Kidney (tissue), 14 donors: ENCODE data around the gene TENT4A. TPM values are rescaled to one million over a fixed set of nuclear protein-coding genes. Genes with fewer than 3 reads are reported as not detected.

Source experiments
- DNase-seq, 5 donors: peaks; one replicate each; pipeline ENCODE4 v3.0.0-alpha.2; 2013 to 2020
- FAIRE-seq: peaks from 2 replicates; lab custom pipeline; 2012; peaks lifted over from hg19 to GRCh38; lab: Jason Lieb, UNC
- H3K27ac ChIP-seq, 2 donors: one replicate each; pipeline ENCODE4 v1.7.0; 2013; ENCODE audit warnings: low read depth in 2 of 2, low read length in 2 of 2, inconsistent platforms in 1 of 2
- H3K27me3 ChIP-seq: one replicate; pipeline ENCODE4 v1.7.1; 2013; ENCODE audit warnings: low read length, inconsistent platforms; ENCODE audit not compliant: control insufficient read depth, insufficient read depth
- H3K36me3 ChIP-seq, 3 donors: one replicate each; pipeline versions ENCODE4 v1.7.0 to v1.7.1; 2013; ENCODE audit warnings: low read length in 3 of 3, control low read depth in 1 of 3, inconsistent platforms in 1 of 3; ENCODE audit not compliant: insufficient read depth in 3 of 3, control insufficient read depth in 2 of 3
- H3K4me1 ChIP-seq, 3 donors: one replicate each; pipeline versions ENCODE4 v1.7.0 to v1.7.1; 2013; ENCODE audit warnings: low read length in 3 of 3, inconsistent platforms in 1 of 3, low read depth in 1 of 3; ENCODE audit not compliant: control insufficient read depth in 2 of 3, insufficient read depth in 2 of 3
- H3K4me3 ChIP-seq, 3 donors: one replicate each; pipeline versions ENCODE4 v1.7.0 to v1.8.1; 2013; ENCODE audit warnings: low read length in 3 of 3, control low read depth in 1 of 3, inconsistent platforms in 1 of 3
- H3K9ac ChIP-seq, 3 donors: one replicate each; pipeline versions ENCODE4 v1.7.0 to v1.7.1; 2013; ENCODE audit warnings: low read length in 3 of 3, control low read depth in 1 of 3, inconsistent platforms in 1 of 3
- H3K9me3 ChIP-seq, 3 donors: one replicate each; pipeline versions ENCODE4 v1.7.0 to v1.7.1; 2013; ENCODE audit warnings: low read length in 3 of 3, control low read depth in 1 of 3, inconsistent platforms in 1 of 3; ENCODE audit not compliant: control insufficient read depth in 2 of 3, insufficient read depth in 1 of 3
- CTCF ChIP-seq: IDR thresholded peaks from 3 replicates; pipeline ENCODE4 v1.5.1; 2012; ENCODE audit warnings: mild to moderate bottlenecking, moderate library complexity, borderline replicate concordance; ENCODE audit not compliant: insufficient read depth; ENCODE audit errors: extremely low read depth
- intact Hi-C: fragments of 100-400 bp; cut with DNase I; formaldehyde crosslinking; loops from one replicate; pipeline ENCODE4 v1.11.1; 2022
- polyA plus RNA-seq: library from polyadenylated mRNA; stranded (reverse); fragments of 350-450 nt; fragmentation: Illumina TruSeq; extraction: RNeasy Lipid Tissue Mini Kit (QIAGEN cat#74804); gene quantifications from one replicate; pipeline ENCODE4 v1.2.3, GENCODE V29; 2014; ENCODE audit warnings: low read depth, low replicate concordance; ENCODE audit not compliant: insufficient read depth
- total RNA-seq: library from RNA; stranded (reverse); fragmentation: NEBNext Ultra II Directional; extraction: Animal tissue kit (Norgen Biotek cat#: 25700); gene quantifications from one replicate; pipeline ENCODE4 v1.2.1, GENCODE V29; 2021
- donor health status: control.
- donor health status: control.
- donor health status: control.
- donor health status: control.
- donor health status: control.
- donor health status: DM: yes; HTN: yes; CAD: no.
- donor health status: Normal renal cell carcinoma (clear cell type).

Gene TENT4A
- total and polyA plus RNA-seq, 2 donors from 2014 or later: 4.8 to 22.8 TPM

GRCh38 chr5:6673031-6673430, 40.2 kb upstream of the TENT4A start:
- H3K9me3 ChIP-seq: peaks cover 0 to 8% (median 3%) of the 10 kb centered on the region in 3 donors
- H3K4me3 ChIP-seq: no peak overlapping the region
- TF ChIP-seq CTCF: no peak
- FAIRE-seq (no peak), DNase-seq (no peak)
- intact Hi-C loops: no loop called here
- no peaks in the 10 kb centered on the region for H3K4me1 ChIP-seq
- no peak overlapping the region for H3K9ac ChIP-seq
- H3K27me3 ChIP-seq: no peaks in the 10 kb centered on the region
- peaks cover 0 to 5% (median 0%) of the 10 kb centered on the region in 3 donors for H3K36me3 ChIP-seq
- no peak overlapping the region for H3K27ac ChIP-seq

GRCh38 chr5:6673963-6674362, 39.3 kb upstream of the TENT4A start:
- FAIRE-seq: peak; percentile 56
- Histone ChIP-seq H3K36me3 (peaks cover 0 to 5% (median 0%) of the 10 kb centered on the region in 3 donors), H3K4me1 (no peaks in the 10 kb centered on the region)

GRCh38 chr5:6674421-6674820, 38.8 kb upstream of the TENT4A start:
- Histone ChIP-seq H3K27ac (no peak overlapping the region), H3K4me1 (no peaks in the 10 kb centered on the region), H3K36me3 (peaks cover 0 to 5% (median 0%) of the 10 kb centered on the region in 3 donors), H3K27me3 (no peaks in the 10 kb centered on the region), H3K4me3 (no peak overlapping the region), H3K9ac (no peak overlapping the region), H3K9me3 (peaks cover 0 to 8% (median 3%) of the 10 kb centered on the region in 3 donors)
- DNase-seq (no peak), FAIRE-seq (no peak)
- TF ChIP-seq CTCF: no peak
- intact Hi-C loops: no loop called here

More at GRCh38 chr5:6673963-6674362, 39.3 kb upstream of the TENT4A start:
- Histone ChIP-seq H3K9ac (no peak overlapping the region), H3K9me3 (peaks cover 0 to 8% (median 3%) of the 10 kb centered on the region in 3 donors), H3K27me3 (no peaks in the 10 kb centered on the region), H3K4me3 (no peak overlapping the region), H3K27ac (no peak overlapping the region)
- intact Hi-C loops: no loop called here
- TF ChIP-seq CTCF: no peak
- DNase-seq: no peak

GRCh38 chr5:6674886-6675285, 38.3 kb upstream of the TENT4A start:
- no peak for DNase-seq
- FAIRE-seq: no peak
- Histone ChIP-seq H3K36me3 (peaks cover 0 to 5% (median 0%) of the 10 kb centered on the region in 3 donors), H3K9me3 (peaks cover 0 to 8% (median 3%) of the 10 kb centered on the region in 3 donors), H3K4me3 (no peak overlapping the region), H3K4me1 (no peaks in the 10 kb centered on the region), H3K27ac (no peak overlapping the region), H3K9ac (no peak overlapping the region), H3K27me3 (no peaks in the 10 kb centered on the region)
- TF ChIP-seq CTCF: no peak
- intact Hi-C loops: no loop called here
